GM06990 (cell line): ENCODE results near the gene ZNF48.

Source experiments
- DNase-seq: peaks from one replicate; pipeline ENCODE4 v3.0.0-alpha.2; 2011; ENCODE audit not compliant: insufficient read length; ENCODE audit errors: extremely low read depth
- H3K27me3 ChIP-seq: replicated peaks from 2 replicates; pipeline ENCODE4 v1.6.0; 2011; ENCODE audit warnings: low read length; ENCODE audit not compliant: control insufficient read depth, insufficient read depth
- H3K36me3 ChIP-seq: 2 replicates; pipeline ENCODE4 v1.5.1; 2011; ENCODE audit warnings: low read length; ENCODE audit not compliant: control insufficient read depth, insufficient read depth
- H3K4me3 ChIP-seq: replicated peaks from 2 replicates; pipeline ENCODE4 v1.5.1; 2011; ENCODE audit warnings: low read depth, mild to moderate bottlenecking, control low read depth, low read length
- CTCF ChIP-seq: IDR thresholded peaks from 2 replicates; pipeline ENCODE4 v1.5.1; 2011; ENCODE audit warnings: low read length, control low read depth, mild to moderate bottlenecking, inconsistent platforms; ENCODE audit not compliant: insufficient read depth, poor library complexity, severe bottlenecking

The ZNF48 gene

GRCh38 chr16:30354423-30355143, 40.6 kb upstream of the ZNF48 start:
- no peak for TF ChIP-seq CTCF
- DNase-seq, result no peak
- peaks cover 24% of the 10 kb centered on the region for H3K36me3 ChIP-seq

GRCh38 chr16:30355144-30355953, 39.9 kb upstream of the ZNF48 start, which contains the start of gene CD2BP2:
TSS of gene CD2BP2 (minus strand) at chr16:30355308. CDS start at chr16:30354681, 627 bp downstream.
- no peak for TF ChIP-seq CTCF
- Histone ChIP-seq H3K4me3 (peak within 1 kb of the TSS; percentile 78), H3K27me3 (no peaks in the 10 kb centered on the region), H3K36me3 (peaks cover 25% of the 10 kb centered on the region)
- peak; percentile 88 for DNase-seq

More at GRCh38 chr16:30354423-30355143, 40.6 kb upstream of the ZNF48 start:
- Histone ChIP-seq H3K27me3 (no peaks in the 10 kb centered on the region), H3K4me3 (peak overlapping the region; percentile 78)

- peaks cover 25% of the 10 kb centered on the region for H3K36me3 ChIP-seq
- H3K27me3 ChIP-seq, result no peaks in the 10 kb centered on the region
- no peak for DNase-seq
- H3K4me3 ChIP-seq, result peak overlapping the region; percentile 78
- TF ChIP-seq CTCF, result no peak
Measured at GRCh38 chr16:30355954-30356308, 39.3 kb upstream of the ZNF48 start.

GRCh38 chr16:30356401-30357084, 38.7 kb upstream of the ZNF48 start:
- Histone ChIP-seq H3K27me3 (no peaks in the 10 kb centered on the region), H3K4me3 (no peak overlapping the region), H3K36me3 (peaks cover 25% of the 10 kb centered on the region)
- DNase-seq, result no peak
- TF ChIP-seq CTCF, result no peak

- no peak for DNase-seq
- peaks cover 21% of the 10 kb centered on the region for H3K36me3 ChIP-seq
- H3K27me3 ChIP-seq, result no peaks in the 10 kb centered on the region
- no peak overlapping the region for H3K4me3 ChIP-seq
- no peak for TF ChIP-seq CTCF
Measured at GRCh38 chr16:30357085-30357714, 38.0 kb upstream of the ZNF48 start.
